ENCODE data around the gene TTC21A. TPM values are rescaled to one million over a fixed set of nuclear protein-coding genes. Genes with fewer than 3 reads are reported as not detected.

Gene TTC21A
- total and polyA plus RNA-seq, 7 donors = 0.52 to 1.2 (median 0.92) TPM

GRCh38 chr3:39115870-39116269, 8.4 kb downstream of the TTC21A start:
- intact Hi-C loops (cut with DNase I) = no loop called here
- Histone ChIP-seq H3K27ac (no peak overlapping the region), H3K36me3 (ENCODE audit: insufficient read depth in 1 of 2, low read depth in 1 of 2) (no peaks in the 10 kb centered on the region), H3K9me3 (no peaks in the 10 kb centered on the region), H3K27me3 (ENCODE audit: insufficient read depth in 3 of 3, low read length in 2 of 3) (no peaks in the 10 kb centered on the region), H3K4me1 (no peaks in the 10 kb centered on the region), H3K4me3 (no peak overlapping the region)
- WGBS, 3 donors = 89 to 97% (median 97%) methylated on average over 3 of the region's 3 CpGs
- ATAC-seq = no peak
- TF ChIP-seq CTCF (IDR thresholded peaks at IDR 0.05) = no peak
- no peak for DNase-seq

GRCh38 chr3:39118079-39118478, 10.6 kb downstream of the TTC21A start:
- Histone ChIP-seq H3K36me3 (ENCODE audit: insufficient read depth in 1 of 2, low read depth in 1 of 2) (no peaks in the 10 kb centered on the region), H3K9me3 (no peaks in the 10 kb centered on the region), H3K4me1 (no peaks in the 10 kb centered on the region), H3K27me3 (ENCODE audit: insufficient read depth in 3 of 3, low read length in 2 of 3) (no peaks in the 10 kb centered on the region), H3K27ac (no peak overlapping the region), H3K4me3 (no peak overlapping the region)
- ATAC-seq = no peak
- WGBS, 3 donors = 82 to 84% (median 82%) methylated on average over 3 of the region's 3 CpGs
- TF ChIP-seq CTCF (IDR thresholded peaks at IDR 0.05) = no peak
- DNase-seq = no peak
- intact Hi-C loops (cut with DNase I) = no loop called here

- ATAC-seq (no peak), DNase-seq (no peak)
- Histone ChIP-seq H3K4me3 (no peak overlapping the region), H3K27me3 (ENCODE audit: insufficient read depth in 3 of 3, low read length in 2 of 3) (no peaks in the 10 kb centered on the region), H3K36me3 (ENCODE audit: insufficient read depth in 1 of 2, low read depth in 1 of 2) (no peaks in the 10 kb centered on the region), H3K9me3 (no peaks in the 10 kb centered on the region), H3K4me1 (no peaks in the 10 kb centered on the region), H3K27ac (no peak overlapping the region)
- intact Hi-C loops (cut with DNase I) = no loop called here
- WGBS, 3 donors = 81 to 90% (median 88%) methylated on average over 5 of the region's 5 CpGs
- no peak for TF ChIP-seq CTCF (IDR thresholded peaks at IDR 0.05)
These were observed 11.6 kb downstream of the TTC21A start for GRCh38 chr3:39118931-39119660.

- no peak for DNase-seq
- peaks cover 1% of the 10 kb centered on the region for H3K4me1 ChIP-seq
- H3K9me3 ChIP-seq = no peaks in the 10 kb centered on the region
- no peak for ATAC-seq
- intact Hi-C loops (cut with DNase I) = no loop called here
- no peak for TF ChIP-seq CTCF (IDR thresholded peaks at IDR 0.05)
- H3K36me3 ChIP-seq (ENCODE audit: insufficient read depth in 1 of 2, low read depth in 1 of 2) = no peaks in the 10 kb centered on the region
- no peaks in the 10 kb centered on the region for H3K27me3 ChIP-seq (ENCODE audit: insufficient read depth in 3 of 3, low read length in 2 of 3)
- H3K27ac ChIP-seq = no peak overlapping the region
- H3K4me3 ChIP-seq = no peak overlapping the region
- 89 to 96% (median 90%) methylated on average over 2 of the region's 2 CpGs for WGBS, 3 donors
These were observed 14.1 kb downstream of the TTC21A start for GRCh38 chr3:39121621-39122020.

- TF ChIP-seq CTCF (IDR thresholded peaks at IDR 0.05) = no peak
- no peaks in the 10 kb centered on the region for H3K27me3 ChIP-seq (ENCODE audit: insufficient read depth in 3 of 3, low read length in 2 of 3)
- WGBS, 3 donors = 79 to 89% (median 87%) methylated on average over 1 of the region's 1 CpG
- DNase-seq (no peak), ATAC-seq (no peak)
- H3K9me3 ChIP-seq = no peaks in the 10 kb centered on the region
- H3K27ac ChIP-seq = no peak overlapping the region
- no peak overlapping the region for H3K4me3 ChIP-seq
- intact Hi-C loops (cut with DNase I) = no loop called here
- peaks cover 5% of the 10 kb centered on the region for H3K4me1 ChIP-seq
- H3K36me3 ChIP-seq (ENCODE audit: insufficient read depth in 1 of 2, low read depth in 1 of 2) = no peaks in the 10 kb centered on the region
These were observed 15.3 kb downstream of the TTC21A start for GRCh38 chr3:39122813-39123212.

Data from psoas muscle (tissue), 8 donors.